ENCODE data around the gene CCNH.

Gene CCNH

GRCh38 chr5:87412630-87413342, at the start of gene CCNH:
Gene CCNH, minus strand, starts transcription at chr5:87412930. Its CDS starts 136 bp downstream, at chr5:87412794.
- Histone ChIP-seq H3K9me3 (ENCODE audit: low read depth, low read length) (no peaks in the 10 kb centered on the region), H3K9ac (ENCODE audit: insufficient read length) (peak within 1 kb of the TSS; percentile 97), H3K36me3 (ENCODE audit: insufficient read depth, low read length) (peaks cover 34% of the 10 kb centered on the region), H3K4me3 (peak within 1 kb of the TSS; percentile 99), H3K27ac (peak within 1 kb of the TSS; percentile 81)
- TF ChIP-seq EZH2 (IDR thresholded peaks at IDR 0.05): no peak
- peak; percentile 87 for TF ChIP-seq FOXP2 (optimal IDR thresholded peaks at IDR 0.05; ENCODE audit: control extremely low read depth, extremely low read length, insufficient read depth)
- peak; percentile 98 for TF ChIP-seq POLR2AphosphoS5 (IDR thresholded peaks at IDR 0.05; ENCODE audit: borderline replicate concordance, low read depth, low read length)
- DNase-seq (ENCODE audit: low read depth, low spot score): peak; percentile 88

GRCh38 chr5:87457706-87458105, 45.0 kb upstream of the CCNH start:
- TF ChIP-seq EZH2 (IDR thresholded peaks at IDR 0.05) (no peak), POLR2AphosphoS5 (IDR thresholded peaks at IDR 0.05; ENCODE audit: borderline replicate concordance, low read depth, low read length) (no peak), FOXP2 (optimal IDR thresholded peaks at IDR 0.05; ENCODE audit: control extremely low read depth, extremely low read length, insufficient read depth) (no peak)
- H3K36me3 ChIP-seq (ENCODE audit: insufficient read depth, low read length): no peaks in the 10 kb centered on the region
- no peak for DNase-seq (ENCODE audit: low read depth, low spot score)
- no peak overlapping the region for H3K4me3 ChIP-seq
- H3K9me3 ChIP-seq (ENCODE audit: low read depth, low read length): no peaks in the 10 kb centered on the region
- no peak overlapping the region for H3K9ac ChIP-seq (ENCODE audit: insufficient read length)
- no peak overlapping the region for H3K27ac ChIP-seq

- Histone ChIP-seq H3K27ac (no peak overlapping the region), H3K36me3 (ENCODE audit: insufficient read depth, low read length) (no peaks in the 10 kb centered on the region), H3K4me3 (no peak overlapping the region), H3K9ac (ENCODE audit: insufficient read length) (no peak overlapping the region), H3K9me3 (ENCODE audit: low read depth, low read length) (no peaks in the 10 kb centered on the region)
- no peak for DNase-seq (ENCODE audit: low read depth, low spot score)
- TF ChIP-seq POLR2AphosphoS5 (IDR thresholded peaks at IDR 0.05; ENCODE audit: borderline replicate concordance, low read depth, low read length) (no peak), EZH2 (IDR thresholded peaks at IDR 0.05) (no peak), FOXP2 (optimal IDR thresholded peaks at IDR 0.05; ENCODE audit: control extremely low read depth, extremely low read length, insufficient read depth) (no peak)
These were observed 41.1 kb upstream of the CCNH start for GRCh38 chr5:87453801-87454200.

GRCh38 chr5:87452837-87453236, 40.1 kb upstream of the CCNH start:
- DNase-seq (ENCODE audit: low read depth, low spot score): no peak
- Histone ChIP-seq H3K27ac (no peak overlapping the region), H3K9ac (ENCODE audit: insufficient read length) (no peak overlapping the region), H3K9me3 (ENCODE audit: low read depth, low read length) (no peaks in the 10 kb centered on the region), H3K4me3 (no peak overlapping the region), H3K36me3 (ENCODE audit: insufficient read depth, low read length) (no peaks in the 10 kb centered on the region)
- TF ChIP-seq FOXP2 (optimal IDR thresholded peaks at IDR 0.05; ENCODE audit: control extremely low read depth, extremely low read length, insufficient read depth) (no peak), EZH2 (IDR thresholded peaks at IDR 0.05) (no peak), POLR2AphosphoS5 (IDR thresholded peaks at IDR 0.05; ENCODE audit: borderline replicate concordance, low read depth, low read length) (no peak)

- no peaks in the 10 kb centered on the region for H3K9me3 ChIP-seq (ENCODE audit: low read depth, low read length)
- H3K4me3 ChIP-seq: peak overlapping the region; percentile 38
- no peak for TF ChIP-seq FOXP2 (optimal IDR thresholded peaks at IDR 0.05; ENCODE audit: control extremely low read depth, extremely low read length, insufficient read depth)
- no peak for TF ChIP-seq EZH2 (IDR thresholded peaks at IDR 0.05)
- TF ChIP-seq POLR2AphosphoS5 (IDR thresholded peaks at IDR 0.05; ENCODE audit: borderline replicate concordance, low read depth, low read length): no peak
- H3K27ac ChIP-seq: peak overlapping the region; percentile 86
- no peak overlapping the region for H3K9ac ChIP-seq (ENCODE audit: insufficient read length)
- no peak for DNase-seq (ENCODE audit: low read depth, low spot score)
- no peaks in the 10 kb centered on the region for H3K36me3 ChIP-seq (ENCODE audit: insufficient read depth, low read length)
These were observed 29.7 kb upstream of the CCNH start for GRCh38 chr5:87442419-87442818.

GRCh38 chr5:87438231-87438630, 25.5 kb upstream of the CCNH start:
- Histone ChIP-seq H3K9me3 (ENCODE audit: low read depth, low read length) (no peaks in the 10 kb centered on the region), H3K9ac (ENCODE audit: insufficient read length) (no peak overlapping the region), H3K4me3 (no peak overlapping the region), H3K27ac (no peak overlapping the region), H3K36me3 (ENCODE audit: insufficient read depth, low read length) (no peaks in the 10 kb centered on the region)
- DNase-seq (ENCODE audit: low read depth, low spot score): no peak
- TF ChIP-seq POLR2AphosphoS5 (IDR thresholded peaks at IDR 0.05; ENCODE audit: borderline replicate concordance, low read depth, low read length): no peak
- no peak for TF ChIP-seq FOXP2 (optimal IDR thresholded peaks at IDR 0.05; ENCODE audit: control extremely low read depth, extremely low read length, insufficient read depth)
- TF ChIP-seq EZH2 (IDR thresholded peaks at IDR 0.05): no peak

- no peaks in the 10 kb centered on the region for H3K9me3 ChIP-seq (ENCODE audit: low read depth, low read length)
- H3K9ac ChIP-seq (ENCODE audit: insufficient read length): no peak overlapping the region
- no peak for TF ChIP-seq FOXP2 (optimal IDR thresholded peaks at IDR 0.05; ENCODE audit: control extremely low read depth, extremely low read length, insufficient read depth)
- TF ChIP-seq POLR2AphosphoS5 (IDR thresholded peaks at IDR 0.05; ENCODE audit: borderline replicate concordance, low read depth, low read length): no peak
- TF ChIP-seq EZH2 (IDR thresholded peaks at IDR 0.05): no peak
- H3K27ac ChIP-seq: no peak overlapping the region
- no peaks in the 10 kb centered on the region for H3K36me3 ChIP-seq (ENCODE audit: insufficient read depth, low read length)
- DNase-seq (ENCODE audit: low read depth, low spot score): no peak
- H3K4me3 ChIP-seq: no peak overlapping the region
These were observed 25.0 kb upstream of the CCNH start for GRCh38 chr5:87437724-87438123.

- DNase-seq (ENCODE audit: low read depth, low spot score): no peak
- Histone ChIP-seq H3K9me3 (ENCODE audit: low read depth, low read length) (no peaks in the 10 kb centered on the region), H3K9ac (ENCODE audit: insufficient read length) (no peak overlapping the region), H3K4me3 (no peak overlapping the region), H3K36me3 (ENCODE audit: insufficient read depth, low read length) (no peaks in the 10 kb centered on the region), H3K27ac (no peak overlapping the region)
- no peak for TF ChIP-seq FOXP2 (optimal IDR thresholded peaks at IDR 0.05; ENCODE audit: control extremely low read depth, extremely low read length, insufficient read depth)
- no peak for TF ChIP-seq EZH2 (IDR thresholded peaks at IDR 0.05)
- TF ChIP-seq POLR2AphosphoS5 (IDR thresholded peaks at IDR 0.05; ENCODE audit: borderline replicate concordance, low read depth, low read length): no peak
These were observed 22.5 kb upstream of the CCNH start for GRCh38 chr5:87435144-87435694.

Data from SK-N-MC (cell line).